Stimulated activated CD4-positive, alpha-beta T cell treated with anti-CD3 and anti-CD28 coated beads, Interleukin-15, amount 100 ng/mL, for 48 hours (primary cell): ENCODE measurements around the gene TRIM44.
"Not testable (repeated sequence)": the region's sequence is repeated elsewhere in the genome, so short reads cannot be mapped to it uniquely, and the experiment has no call there.

ENCODE experiments used
- DNase-seq, 2 donors: peaks; one replicate each; pipeline ENCODE4 v3.0.0-alpha.2; 2020; ENCODE audit warnings: low read depth in 2 of 2

Gene TRIM44

DNA sequence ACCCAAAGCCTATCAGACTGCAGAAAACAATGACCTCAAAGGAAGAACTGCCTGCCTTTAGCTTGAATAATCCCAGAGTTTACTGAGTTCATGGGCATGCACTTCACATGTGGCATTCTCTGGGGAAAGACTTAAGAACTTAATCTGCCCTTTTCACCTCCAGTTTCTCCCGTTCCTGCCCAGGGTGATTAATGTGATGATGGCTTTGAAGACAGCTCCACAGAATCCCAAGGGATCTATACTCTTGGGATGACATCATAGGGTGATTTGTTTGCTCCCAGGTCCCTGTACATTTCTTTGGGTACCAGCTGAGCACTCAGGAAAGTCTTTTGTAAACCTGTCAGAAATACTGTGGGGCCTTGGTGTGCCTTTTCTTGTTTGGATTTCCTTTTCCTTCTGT lies 30.3 kb upstream of the TRIM44 start:
- no peak for DNase-seq

DNA sequence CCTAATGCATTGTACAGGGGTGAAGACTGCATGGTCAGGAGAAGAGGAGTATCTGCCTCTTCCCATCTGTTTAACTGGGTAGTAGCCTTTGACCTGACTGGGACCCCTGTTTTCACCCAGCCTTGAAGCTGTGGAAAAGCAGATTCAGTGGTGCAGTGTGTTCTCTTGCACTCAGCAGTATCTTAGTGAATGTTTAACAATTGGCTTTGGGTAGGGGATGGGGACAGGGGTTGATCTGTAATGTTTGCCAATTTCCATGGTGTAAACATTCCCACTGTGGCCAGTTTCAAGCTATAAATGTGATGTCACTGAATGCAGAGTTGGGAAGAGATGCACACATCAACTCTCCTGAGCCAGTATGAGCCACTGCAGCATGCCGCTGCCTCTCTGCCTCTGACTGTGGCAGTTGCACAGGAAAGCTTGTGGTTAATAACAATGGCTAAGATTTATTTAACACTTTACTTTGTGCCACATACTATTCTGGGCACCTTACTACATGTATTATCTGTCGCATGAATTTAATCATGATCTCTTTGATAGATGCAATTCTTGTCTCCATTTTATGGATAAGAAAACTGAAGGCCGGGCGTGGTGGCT lies 28.6 kb upstream of the TRIM44 start:
- no peak for DNase-seq

DNA sequence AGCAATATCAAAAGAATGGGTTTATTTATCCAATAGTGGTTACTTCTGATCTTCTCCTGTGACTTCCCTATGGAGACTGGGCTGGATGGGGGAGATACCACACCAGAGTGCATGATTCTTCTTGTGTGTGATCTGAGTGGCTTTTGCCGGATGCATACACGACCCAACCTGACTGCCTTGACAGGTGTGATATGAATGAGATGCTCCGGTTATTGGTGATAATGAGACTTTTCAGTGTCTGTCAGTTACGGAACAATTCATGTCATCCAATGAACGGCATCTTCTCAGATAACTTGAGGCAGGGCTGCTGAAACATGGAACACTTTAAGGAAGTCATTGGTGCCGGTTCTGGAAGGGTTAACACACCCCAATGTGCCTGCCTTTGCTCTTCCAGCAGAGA lies 26.6 kb upstream of the TRIM44 start:
- DNase-seq: no peak

DNA sequence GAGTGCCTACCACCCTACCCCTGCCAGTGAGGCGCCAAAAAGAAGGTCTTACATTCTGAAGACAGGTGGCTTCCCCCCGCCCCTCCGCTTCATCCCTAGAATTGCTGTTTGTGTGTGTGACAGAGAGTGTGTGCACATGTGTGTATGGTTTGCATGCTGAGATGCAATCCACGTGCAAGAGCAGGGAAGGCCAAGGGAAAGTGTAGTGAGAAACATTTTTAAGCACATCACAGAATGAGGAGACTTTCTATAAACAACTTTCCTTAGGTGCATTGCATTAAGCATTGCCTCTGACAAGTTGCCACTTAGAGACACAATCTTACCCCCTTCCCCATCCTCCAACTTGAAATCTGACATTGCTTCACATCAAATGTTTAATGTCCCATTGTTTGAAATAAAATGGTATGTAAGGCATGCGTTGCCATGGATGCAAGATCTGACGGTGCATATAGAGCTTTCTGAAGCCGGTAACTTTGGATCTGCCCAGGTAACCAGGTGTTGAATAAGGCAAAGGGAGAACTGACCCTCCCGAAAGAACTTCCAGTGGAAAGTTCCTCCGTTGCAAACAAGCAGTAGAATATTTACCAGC lies 22.9 kb upstream of the TRIM44 start:
- DNase-seq: no peak

DNA sequence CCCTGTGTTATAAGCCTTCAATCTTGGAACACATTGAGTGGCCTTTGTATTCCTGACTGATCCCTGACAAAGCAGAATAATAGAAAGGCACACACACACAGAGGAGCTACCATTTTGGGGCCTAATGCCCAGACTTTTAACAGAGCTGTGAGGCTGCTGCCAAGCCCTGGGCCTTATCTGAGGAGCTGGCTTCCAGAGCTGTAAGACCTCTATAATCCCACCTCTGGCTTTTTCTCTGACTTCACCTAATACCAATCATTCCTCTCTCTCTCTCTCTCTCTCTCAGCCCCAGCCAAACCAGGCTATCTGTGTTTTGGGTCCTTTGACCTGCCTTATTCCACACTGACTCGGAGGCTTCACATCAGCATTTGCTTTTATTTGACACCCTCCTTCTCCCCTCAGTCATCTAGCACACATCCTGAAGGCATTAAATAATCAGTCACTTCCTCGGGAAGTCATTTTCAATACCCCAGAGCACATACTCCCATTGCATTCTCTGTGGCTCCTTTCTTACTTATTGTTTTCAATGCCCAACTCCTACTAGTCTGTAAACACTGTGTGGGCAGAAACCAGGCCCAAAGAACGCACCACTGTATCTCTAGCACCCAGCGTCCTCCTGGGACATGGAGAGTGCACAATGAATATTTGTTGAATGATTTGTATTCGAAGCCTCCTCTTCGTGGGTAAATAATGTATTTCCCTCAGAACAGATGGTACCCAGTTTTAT lies 21.2 kb upstream of the TRIM44 start:
- DNase-seq: no peak

DNA sequence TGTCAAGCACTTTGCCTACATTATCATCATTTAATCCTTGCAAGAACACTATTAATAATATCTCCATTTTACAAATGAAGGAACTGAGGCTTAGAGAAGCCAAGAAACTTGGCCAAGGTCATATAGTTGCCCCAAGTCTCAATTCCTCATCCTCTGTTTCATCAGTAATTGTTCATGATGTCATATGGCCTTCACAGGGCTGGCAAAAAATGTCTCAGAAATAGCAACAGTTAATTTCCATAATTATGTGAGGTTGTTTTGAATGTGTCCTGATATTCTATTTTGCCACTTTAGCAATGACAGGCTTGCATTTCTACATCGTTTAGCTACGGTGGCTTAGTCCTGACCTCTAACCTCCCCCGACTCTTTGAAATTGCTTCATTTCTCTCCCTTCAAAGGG lies 20.6 kb upstream of the TRIM44 start:
- DNase-seq: no peak

DNA sequence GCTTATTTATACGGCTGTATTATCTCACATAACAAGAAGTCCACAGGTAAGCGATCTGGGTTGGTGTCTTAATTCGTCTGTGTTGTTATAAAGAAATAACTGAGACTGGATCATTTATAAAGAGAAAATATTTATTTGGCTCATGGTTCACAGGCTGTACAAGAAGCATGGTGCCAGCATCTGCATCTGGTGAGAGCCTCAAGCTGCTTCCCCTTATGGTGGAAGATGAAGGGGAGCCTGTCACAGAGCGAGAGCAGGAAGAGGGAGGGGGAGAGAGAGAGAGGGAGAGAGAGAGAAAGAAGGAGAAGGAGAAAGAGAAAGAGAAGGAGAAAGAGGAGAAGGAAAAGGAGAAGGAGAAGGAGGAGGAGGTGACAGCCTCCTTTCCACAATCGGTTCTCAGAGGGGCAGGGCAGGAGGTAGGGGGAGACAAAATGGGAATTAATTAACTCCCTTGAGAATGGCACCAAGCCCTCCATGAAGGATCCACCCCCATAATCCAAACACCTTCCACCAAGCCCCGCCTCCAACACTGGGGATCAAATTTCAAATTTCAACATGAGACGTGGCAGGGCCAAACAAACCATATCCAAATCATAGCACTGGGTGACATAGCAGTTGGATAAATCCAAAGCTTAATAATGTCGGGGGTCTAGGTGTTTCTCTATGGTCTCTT lies 15.0 kb upstream of the TRIM44 start:
- DNase-seq: no peak

DNA sequence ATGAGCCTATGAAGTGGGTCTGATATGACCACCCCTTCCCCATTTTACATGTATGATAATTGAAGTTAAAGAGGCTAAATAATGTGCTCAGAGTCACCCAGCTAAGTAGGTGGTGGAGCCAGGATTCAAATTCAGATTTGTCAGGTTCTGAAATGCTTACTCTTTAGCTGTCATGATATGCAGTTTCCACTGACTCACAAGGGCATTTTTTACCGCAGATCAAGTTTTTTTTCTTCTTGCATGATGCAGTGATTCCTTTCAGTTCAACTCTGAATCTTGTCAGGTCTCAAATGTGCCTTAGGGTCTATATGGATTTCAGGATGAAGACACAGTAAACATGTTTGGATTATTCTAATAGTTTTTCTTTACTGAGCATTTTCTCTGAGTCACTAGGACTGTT lies 12.6 kb upstream of the TRIM44 start:
- DNase-seq: no peak

DNA sequence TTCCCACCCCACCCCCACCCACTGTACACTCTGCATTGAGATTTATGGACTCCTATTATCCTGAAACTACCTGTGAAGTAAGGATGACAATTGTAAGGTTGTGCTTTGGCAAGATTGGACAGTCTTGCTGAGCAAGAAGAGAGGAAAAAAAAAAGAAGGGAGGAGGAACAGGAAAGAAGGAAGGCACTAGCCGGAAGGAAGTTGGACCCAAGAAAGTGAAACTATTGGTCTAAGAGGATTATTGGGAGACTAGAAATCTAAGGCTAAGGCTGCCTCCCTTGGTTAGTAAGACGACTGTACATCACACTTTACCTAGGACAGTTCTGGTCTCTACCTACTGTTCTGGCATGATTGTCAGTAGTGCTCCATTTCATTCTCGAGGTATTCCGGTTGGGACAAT lies 12.1 kb upstream of the TRIM44 start:
- DNase-seq: no peak

DNA sequence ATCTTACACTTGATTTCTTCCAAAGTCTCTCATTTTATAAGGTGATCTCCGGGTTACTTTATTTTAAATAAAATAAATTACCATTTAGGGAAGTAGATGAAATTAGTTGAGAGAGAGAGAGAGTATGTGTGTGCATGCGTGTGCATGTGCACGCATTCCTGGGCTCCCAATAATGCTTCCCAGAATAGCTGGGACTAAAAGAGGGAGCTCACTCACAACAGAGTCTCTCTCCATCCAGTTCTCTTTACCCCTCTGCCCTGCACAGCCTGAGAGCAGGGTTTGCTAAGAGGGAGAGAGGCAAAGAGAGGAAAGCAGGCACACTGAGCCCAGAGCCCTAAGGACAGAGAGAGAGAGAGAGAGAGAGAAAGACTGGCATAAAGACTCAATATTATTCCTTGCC lies 11.3 kb upstream of the TRIM44 start:
- no peak for DNase-seq

DNA sequence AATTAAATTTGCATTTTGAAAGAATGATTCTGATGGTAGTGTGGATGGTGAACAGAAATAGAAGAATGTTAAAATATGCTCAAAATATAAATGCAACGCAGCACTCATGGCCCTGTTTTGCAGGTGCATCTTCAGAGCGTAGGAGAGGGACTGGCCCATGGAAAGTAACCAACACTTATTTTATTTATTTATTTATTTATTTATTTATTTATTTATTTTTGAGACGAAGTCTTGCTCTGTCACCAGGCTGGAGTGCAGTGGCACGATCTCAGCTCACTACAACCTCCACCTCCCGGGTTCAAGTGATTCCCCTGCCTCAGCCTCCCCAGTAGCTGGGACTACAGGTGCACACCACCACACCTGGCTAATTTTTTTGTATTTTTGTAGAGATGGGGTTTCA lies 9.8 kb upstream of the TRIM44 start:
- not testable (repeated sequence) for DNase-seq

DNA sequence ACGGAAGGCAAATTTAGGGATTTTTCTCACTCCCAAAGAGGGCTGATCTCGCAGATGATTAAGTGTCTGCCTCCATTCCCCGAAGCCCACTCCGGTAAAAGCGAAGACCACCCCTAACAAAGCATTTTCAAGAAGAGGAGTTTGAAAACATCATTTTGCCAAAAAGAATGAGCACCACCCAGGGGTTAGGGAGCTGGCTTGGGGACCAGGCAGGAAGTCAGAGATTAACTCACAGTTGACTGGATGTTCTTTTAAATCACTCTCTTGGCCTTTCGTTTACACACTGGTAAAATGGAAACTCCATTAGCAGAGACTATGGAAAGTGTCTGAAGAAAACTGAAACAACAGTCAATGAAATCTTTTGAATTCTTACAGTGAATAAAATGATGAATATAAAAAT lies 7.9 kb upstream of the TRIM44 start:
- no peak for DNase-seq

DNA sequence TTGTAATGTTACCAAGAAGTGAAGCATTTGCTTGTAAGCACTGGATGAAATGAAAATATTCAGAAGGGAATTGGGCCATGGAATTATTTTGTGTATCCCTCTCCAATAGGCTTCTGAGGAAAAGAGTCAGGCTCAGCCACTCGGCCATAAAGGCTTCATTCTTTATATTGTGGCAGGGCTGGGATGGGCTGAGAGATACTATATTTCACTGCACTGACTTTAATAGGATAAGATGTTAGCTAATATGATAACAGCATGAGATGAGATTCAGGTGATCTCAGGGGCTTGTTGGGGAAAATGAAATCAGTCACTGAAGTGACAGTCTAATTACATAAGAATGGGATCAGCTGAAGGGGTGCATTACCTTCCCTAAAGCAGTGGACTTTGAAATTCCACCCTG lies 7.3 kb upstream of the TRIM44 start:
- DNase-seq: no peak

DNA sequence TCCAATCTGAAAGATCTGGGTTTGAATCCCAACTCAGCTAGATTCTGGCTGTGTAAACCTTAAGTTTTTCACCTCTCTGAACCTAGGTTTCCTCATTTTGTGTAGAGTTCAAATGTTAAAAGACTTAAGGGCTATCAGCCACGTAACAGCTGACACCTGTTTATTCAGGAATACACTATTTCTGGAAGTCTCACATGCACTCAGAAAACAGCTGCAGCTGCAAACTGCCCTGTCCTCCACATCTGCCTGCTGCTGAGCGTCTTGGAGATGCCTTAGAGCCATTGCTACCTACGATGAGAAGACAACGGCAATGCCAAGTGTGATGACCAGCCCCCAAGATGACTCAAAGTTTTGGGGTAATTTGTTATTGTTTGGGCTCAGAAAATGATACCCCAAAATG lies 6.7 kb upstream of the TRIM44 start:
- DNase-seq: no peak

DNA sequence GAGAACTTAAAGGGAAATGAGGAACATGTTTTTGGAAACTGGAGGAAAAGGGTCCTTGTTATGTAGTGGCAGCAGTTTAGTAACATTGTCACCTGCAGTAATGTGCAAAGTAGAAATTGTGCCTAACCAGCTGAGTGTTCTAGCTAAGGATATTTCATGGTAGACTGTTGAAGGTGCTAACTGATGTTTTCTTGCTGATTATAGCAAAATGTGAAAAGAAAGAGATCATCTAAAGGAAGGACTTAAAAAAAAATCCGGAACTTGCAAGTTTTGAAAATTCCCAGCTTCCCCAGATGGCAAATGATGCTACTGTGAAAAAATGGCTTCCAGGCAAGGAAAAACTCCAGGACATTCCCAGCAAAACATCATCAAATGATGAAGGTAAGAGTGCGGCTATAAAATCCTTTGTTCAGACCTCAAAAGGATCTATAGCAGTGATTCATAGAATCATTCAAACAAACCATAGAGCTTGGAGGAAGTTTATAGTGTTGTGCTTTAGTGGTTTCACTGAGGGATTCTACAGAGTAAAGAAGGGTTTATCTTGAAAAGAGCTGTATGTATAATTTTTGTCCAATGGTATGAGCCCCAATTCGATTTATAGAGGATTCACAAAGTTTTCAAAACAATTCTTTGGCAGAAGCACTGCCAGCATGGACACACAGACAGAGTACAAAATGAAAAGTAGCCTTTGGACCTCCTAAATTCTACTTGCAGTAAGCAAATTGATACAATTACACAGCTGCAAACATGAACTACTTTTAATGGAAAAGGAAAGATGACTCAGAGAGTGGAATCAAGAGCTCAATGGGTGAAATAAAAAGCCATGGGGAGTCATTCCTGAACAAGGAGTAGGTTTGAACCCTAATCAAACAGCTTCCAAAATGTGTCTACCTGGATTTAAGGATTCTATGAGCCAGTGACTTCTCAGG lies 4.3 kb upstream of the TRIM44 start:
- no peak for DNase-seq

DNA sequence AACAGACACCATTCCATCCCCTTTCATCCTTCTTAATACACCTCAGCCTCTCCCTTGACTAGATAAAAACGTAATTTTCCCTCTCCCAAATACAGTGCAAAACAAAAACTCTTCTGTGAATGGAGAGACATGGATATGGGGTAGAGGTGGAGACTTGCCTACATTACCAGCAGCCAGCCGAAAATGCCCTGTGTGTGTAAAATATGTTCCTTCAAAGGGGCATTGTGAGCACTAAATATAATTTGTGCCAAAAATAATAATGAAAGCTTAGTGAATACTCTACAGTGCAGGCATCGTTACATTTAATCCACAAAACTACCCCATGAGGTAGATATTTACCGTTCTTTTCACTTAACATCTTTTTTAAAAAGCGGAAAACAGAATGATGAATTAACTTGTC lies 1.0 kb upstream of the TRIM44 start:
- no peak for DNase-seq

DNA sequence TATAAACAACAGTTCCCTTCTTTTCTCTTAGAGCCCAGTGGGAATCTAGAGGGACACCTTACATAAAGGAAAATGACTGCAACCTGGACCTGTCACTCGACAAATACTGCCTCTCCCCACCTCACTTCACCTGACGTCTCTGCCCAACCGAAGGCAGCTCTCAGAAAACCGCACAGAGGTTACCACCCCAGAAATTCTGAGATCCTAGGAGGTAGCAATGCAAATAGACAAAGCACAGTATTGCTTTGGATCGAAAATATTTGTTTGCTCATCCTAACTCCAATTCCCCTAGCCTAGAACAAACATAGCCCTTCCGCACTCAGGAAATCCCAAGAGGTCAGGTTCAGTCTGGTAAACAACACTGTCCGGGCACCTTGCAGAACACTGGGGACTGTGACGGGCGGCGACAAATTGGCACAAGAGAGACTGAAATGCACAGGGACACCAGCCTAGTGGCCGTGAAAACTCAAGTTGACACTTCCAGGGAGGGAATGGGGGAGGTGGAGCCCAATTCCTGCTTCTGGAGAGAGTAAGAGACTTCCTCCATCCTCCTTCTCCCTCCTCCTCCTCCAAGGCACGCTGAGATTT lies 420 bp upstream of the TRIM44 start:
- peak in 1 of 2 donors; percentile 7 for DNase-seq

DNA sequence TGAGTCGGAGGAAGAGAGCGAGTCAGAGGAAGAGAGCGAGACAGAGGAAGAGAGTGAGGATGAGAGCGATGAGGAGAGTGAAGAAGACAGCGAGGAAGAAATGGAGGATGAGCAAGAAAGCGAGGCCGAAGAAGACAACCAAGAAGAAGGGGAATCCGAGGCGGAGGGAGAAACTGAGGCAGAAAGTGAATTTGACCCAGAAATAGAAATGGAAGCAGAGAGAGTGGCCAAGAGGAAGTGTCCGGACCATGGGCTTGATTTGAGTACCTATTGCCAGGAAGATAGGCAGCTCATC lies 780 bp downstream of the TRIM44 start:
- no peak for DNase-seq

DNA sequence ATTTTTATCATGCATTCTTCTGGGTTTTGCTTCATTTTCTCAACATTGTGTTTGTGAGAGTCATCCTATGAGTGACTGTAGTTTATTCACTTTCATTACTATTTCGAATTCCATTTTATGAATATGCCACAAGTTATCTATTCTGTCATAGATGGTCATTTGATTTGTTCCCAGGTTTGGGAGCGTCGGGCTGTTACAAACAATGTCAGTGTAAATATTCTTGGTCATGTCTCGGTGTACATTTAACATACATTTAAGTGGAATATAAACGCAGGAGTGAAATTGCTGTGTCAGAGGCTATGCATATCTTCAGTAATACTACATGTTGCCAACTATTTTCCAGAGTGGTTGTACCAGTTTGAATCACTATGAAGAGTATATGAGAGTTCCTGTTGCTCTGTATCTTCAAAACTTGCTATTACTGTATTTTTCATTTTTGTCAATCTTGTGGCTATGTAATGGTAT lies 2.4 kb downstream of the TRIM44 start:
- no peak for DNase-seq

DNA sequence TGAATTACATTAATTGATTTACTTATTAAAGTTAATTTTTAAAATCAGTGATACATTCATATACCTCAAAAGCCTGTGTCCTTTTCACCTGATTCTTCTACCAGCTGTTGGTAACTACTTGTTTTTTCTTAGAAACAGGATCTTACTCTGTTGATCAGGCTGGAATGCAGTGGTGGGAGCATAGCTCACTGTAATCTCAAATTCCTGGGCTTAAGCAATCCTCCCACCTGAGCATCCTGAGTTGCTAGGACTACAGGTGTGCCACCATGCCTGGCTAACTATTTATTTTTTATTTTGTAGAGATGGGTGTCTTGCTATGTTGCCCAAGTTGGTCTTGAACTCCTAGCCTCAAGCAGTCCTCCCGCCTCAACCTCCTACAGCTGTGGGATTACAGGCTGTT lies 4.7 kb downstream of the TRIM44 start:
- DNase-seq: no peak

DNA sequence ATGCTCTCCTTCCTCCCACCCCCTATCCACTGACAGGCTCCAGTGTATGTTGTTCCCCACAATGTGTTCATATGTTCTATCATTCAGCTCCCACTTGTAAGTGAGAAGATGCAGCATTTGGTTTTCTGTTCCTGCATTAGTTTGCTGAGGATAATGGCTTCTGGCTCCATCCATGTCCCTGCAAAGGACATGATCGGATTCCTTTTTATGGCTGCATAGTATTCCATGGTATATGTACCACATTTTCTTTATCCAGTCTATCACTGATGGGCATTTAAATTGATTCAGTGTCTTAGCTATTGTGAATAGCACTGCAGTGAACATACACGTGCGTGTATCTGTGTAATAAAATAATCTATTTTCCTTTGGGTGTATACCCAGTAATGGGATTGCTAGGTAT lies 5.8 kb downstream of the TRIM44 start:
- not testable (repeated sequence) for DNase-seq
